Urinary bladder (tissue), 4 donors: Measurements from ENCODE around the gene ATP6V1G1. TPM values are rescaled to one million over a fixed set of nuclear protein-coding genes. Genes with fewer than 3 reads are reported as not detected.
"Not testable (repeated sequence)": the region's sequence is repeated elsewhere in the genome, so short reads cannot be mapped to it uniquely, and the experiment has no call there.

Experiments
- DNase-seq: peaks from one replicate; pipeline ENCODE4 v3.0.0-alpha.2; 2015; ENCODE audit errors: extremely low spot score
- H3K27ac ChIP-seq: one replicate; pipeline ENCODE4 v1.5.1; 2013; ENCODE audit warnings: low read depth, mild to moderate bottlenecking, moderate library complexity
- H3K36me3 ChIP-seq: one replicate; pipeline ENCODE4 v1.6.1; 2013; ENCODE audit warnings: mild to moderate bottlenecking, moderate library complexity; ENCODE audit not compliant: insufficient read depth
- H3K4me1 ChIP-seq: one replicate; pipeline ENCODE4 v1.6.1; 2013; ENCODE audit warnings: mild to moderate bottlenecking, moderate library complexity; ENCODE audit not compliant: insufficient read depth
- H3K4me3 ChIP-seq: one replicate; pipeline ENCODE4 v1.5.1; 2013; ENCODE audit warnings: low read depth, low read length
- WGBS: extraction: QIAGEN DNeasy Blood & Tissue Kit; methylation state at CpG from one replicate; pipeline ENCODE4 v1.1.7; 2013; 5-methylcytosine and 5-hydroxymethylcytosine counted together
- polyA plus RNA-seq: library from polyadenylated mRNA; stranded (reverse); fragments of 200-250 nt; gene quantifications from one replicate; pipeline ENCODE4 v1.2.3, GENCODE V29; 2013
- total RNA-seq: library from RNA; depleted of rRNA; stranded (reverse); fragments of >200 nt; gene quantifications from one replicate; pipeline ENCODE4 v1.2.3, GENCODE V29; 2014
- donor health status: healthy with polysubstance abuse.
- donor health status: healthy.

Gene ATP6V1G1
- total and polyA plus RNA-seq, 2 donors: 127 to 133 TPM

DNA sequence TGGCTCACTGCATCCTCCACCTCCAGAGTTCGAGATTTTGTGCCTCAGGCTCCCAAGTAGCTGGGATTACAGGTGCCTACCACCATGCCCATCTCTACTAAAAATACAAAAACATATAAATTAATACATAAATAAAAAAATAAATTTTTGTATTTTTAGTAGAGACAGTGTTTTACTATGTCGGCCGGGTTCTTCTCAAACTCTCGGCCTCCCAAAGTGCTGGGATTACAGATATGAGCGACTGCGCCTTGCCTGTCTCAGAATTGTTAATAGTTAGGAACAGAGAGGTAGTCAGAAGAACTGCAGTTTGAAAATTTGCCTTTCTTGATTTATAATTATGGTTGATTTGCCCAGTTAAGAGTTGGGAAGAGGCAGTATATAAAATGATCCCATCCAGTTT lies 2.8 kb downstream of the ATP6V1G1 start:
- Histone ChIP-seq H3K4me3 (no peak overlapping the region), H3K36me3 (peaks cover 3% of the 10 kb centered on the region), H3K4me1 (no peaks in the 10 kb centered on the region), H3K27ac (no peak overlapping the region)
- 89% methylated on average over 6 of the region's 6 CpGs for WGBS
- DNase-seq: no peak

DNA sequence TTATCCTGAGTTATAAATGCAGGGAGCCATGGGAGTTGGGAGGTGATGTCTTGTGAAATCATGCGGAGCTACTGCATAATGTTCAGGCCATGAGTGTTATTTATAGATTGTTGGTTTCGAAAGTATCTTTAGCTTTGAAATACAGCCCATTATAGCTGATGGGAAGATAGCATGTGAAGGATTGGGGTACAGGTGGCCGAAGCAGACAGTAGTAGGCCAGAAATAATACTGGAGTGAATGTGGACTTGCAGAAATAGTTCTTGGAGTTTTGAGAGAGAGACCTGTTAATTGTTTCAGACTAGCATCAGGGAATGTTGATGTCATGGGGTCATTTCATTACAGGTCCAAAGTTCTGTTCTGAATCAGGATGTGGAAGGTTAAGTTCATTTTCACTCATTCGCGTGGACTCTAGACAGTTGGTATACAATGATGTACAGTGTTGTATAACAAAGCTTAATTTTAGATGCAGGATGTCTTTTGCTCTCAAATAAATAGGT lies 3.8 kb downstream of the ATP6V1G1 start:
- Histone ChIP-seq H3K4me1 (no peaks in the 10 kb centered on the region), H3K4me3 (no peak overlapping the region), H3K36me3 (peaks cover 6% of the 10 kb centered on the region), H3K27ac (no peak overlapping the region)
- WGBS: 58% methylated on average over 5 of the region's 5 CpGs
- DNase-seq: no peak

GRCh38 chr9:114591849-114592248 lies 4.3 kb downstream of the ATP6V1G1 start:
- Histone ChIP-seq H3K4me1 (no peaks in the 10 kb centered on the region), H3K4me3 (no peak overlapping the region), H3K27ac (no peak overlapping the region), H3K36me3 (peaks cover 6% of the 10 kb centered on the region)
- 58% methylated on average over 1 of the region's 1 CpG for WGBS
- no peak for DNase-seq

GRCh38 chr9:114592356-114592755 lies 4.8 kb downstream of the ATP6V1G1 start:
- no peak for DNase-seq
- Histone ChIP-seq H3K27ac (no peak overlapping the region), H3K36me3 (peaks cover 6% of the 10 kb centered on the region), H3K4me1 (no peaks in the 10 kb centered on the region), H3K4me3 (no peak overlapping the region)
- 38% methylated on average over 6 of the region's 6 CpGs for WGBS

- no peaks in the 10 kb centered on the region for H3K4me1 ChIP-seq
- 98% methylated on average over 17 of the region's 17 CpGs for WGBS
- peaks cover 6% of the 10 kb centered on the region for H3K36me3 ChIP-seq
- no peak for DNase-seq
- H3K4me3 ChIP-seq: no peak overlapping the region
- no peak overlapping the region for H3K27ac ChIP-seq
These were observed 6.6 kb downstream of the ATP6V1G1 start for GRCh38 chr9:114594136-114594535.

GRCh38 chr9:114600502-114601248 lies 13.1 kb downstream of the ATP6V1G1 start:
- not testable (repeated sequence) for H3K27ac ChIP-seq, H3K36me3 ChIP-seq, H3K4me1 ChIP-seq, H3K4me3 ChIP-seq, DNase-seq
- WGBS: 94% methylated on average over 9 of the region's 9 CpGs

- not testable (repeated sequence) for DNase-seq, H3K27ac ChIP-seq
- WGBS: 95% methylated on average over 2 of the region's 2 CpGs
These were observed 14.2 kb downstream of the ATP6V1G1 start for GRCh38 chr9:114601787-114602186.

DNA sequence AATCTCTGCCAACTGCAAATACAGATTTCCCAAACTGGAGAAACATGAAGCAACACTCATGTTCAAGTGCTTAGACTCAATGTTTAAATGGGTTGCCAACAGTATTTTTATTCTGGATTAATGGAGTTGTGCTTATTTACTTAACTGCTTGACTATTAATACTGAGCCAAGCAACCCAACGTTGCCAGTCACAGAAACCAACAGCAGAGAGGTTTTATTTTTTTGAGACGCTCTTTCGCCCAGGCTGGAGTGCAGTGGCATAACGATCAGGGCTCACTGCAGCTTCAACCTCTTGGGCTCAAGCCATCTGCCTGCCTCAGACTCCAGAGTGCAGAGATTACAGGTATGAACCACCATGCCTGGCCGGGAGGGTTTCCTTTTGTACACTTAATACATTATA lies 15.1 kb downstream of the ATP6V1G1 start:
- Histone ChIP-seq H3K4me3 (no peak overlapping the region), H3K36me3 (no peaks in the 10 kb centered on the region), H3K4me1 (no peaks in the 10 kb centered on the region), H3K27ac (no peak overlapping the region)
- WGBS: 90% methylated on average over 5 of the region's 5 CpGs
- DNase-seq: no peak

More at GRCh38 chr9:114601787-114602186, 14.2 kb downstream of the ATP6V1G1 start:
- not testable (repeated sequence) for H3K4me1 ChIP-seq, H3K4me3 ChIP-seq, H3K36me3 ChIP-seq

DNA sequence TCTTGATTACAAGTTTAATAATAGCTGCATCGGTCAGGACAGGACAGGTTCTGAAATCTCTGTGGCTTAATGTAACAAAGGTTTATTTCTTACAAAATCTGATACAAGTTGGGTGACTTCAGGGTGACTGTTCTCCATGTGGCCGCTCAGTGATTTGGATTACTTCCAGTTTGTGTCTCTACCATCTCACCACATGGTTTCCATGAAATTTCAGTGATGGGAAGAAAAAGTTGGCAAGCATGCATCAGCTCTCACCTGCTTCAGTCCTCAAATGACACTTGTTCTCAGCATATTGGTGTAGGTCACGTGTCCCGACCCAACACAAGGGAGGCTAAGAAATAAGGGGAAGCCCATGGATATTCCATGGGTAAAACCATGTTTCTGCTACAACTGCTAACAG lies 15.7 kb downstream of the ATP6V1G1 start:
- Histone ChIP-seq H3K4me3 (no peak overlapping the region), H3K36me3 (no peaks in the 10 kb centered on the region), H3K27ac (no peak overlapping the region), H3K4me1 (no peaks in the 10 kb centered on the region)
- 90% methylated on average over 4 of the region's 4 CpGs for WGBS
- DNase-seq: no peak

DNA sequence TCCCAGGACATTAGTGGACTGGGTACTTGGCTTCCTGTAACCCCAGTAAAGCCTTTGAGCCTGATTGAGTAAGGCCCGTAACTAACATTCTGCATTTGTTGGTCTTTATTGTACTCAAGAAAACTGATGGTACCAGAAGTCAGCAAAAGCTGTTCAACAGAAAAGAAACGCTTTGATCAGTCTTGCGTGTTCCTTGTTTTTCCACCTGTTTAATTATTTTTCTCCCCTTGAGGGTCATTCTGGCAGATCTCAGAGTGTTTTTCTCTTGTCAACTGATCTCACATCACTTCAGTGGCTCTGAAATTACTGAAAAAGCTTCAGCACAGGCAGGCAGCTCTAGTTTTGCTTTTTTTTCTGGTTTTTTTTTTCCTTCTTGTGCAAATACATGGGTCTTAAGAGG lies 17.4 kb downstream of the ATP6V1G1 start:
- Histone ChIP-seq H3K4me3 (no peak overlapping the region), H3K4me1 (no peaks in the 10 kb centered on the region), H3K36me3 (no peaks in the 10 kb centered on the region), H3K27ac (no peak overlapping the region)
- DNase-seq: no peak
- WGBS: 96% methylated on average over 3 of the region's 3 CpGs

- Histone ChIP-seq H3K36me3 (no peaks in the 10 kb centered on the region), H3K27ac (no peak overlapping the region), H3K4me3 (no peak overlapping the region), H3K4me1 (no peaks in the 10 kb centered on the region)
- 62% methylated on average over 7 of the region's 7 CpGs for WGBS
- no peak for DNase-seq
These were observed 18.5 kb downstream of the ATP6V1G1 start for GRCh38 chr9:114606068-114606467.

DNA sequence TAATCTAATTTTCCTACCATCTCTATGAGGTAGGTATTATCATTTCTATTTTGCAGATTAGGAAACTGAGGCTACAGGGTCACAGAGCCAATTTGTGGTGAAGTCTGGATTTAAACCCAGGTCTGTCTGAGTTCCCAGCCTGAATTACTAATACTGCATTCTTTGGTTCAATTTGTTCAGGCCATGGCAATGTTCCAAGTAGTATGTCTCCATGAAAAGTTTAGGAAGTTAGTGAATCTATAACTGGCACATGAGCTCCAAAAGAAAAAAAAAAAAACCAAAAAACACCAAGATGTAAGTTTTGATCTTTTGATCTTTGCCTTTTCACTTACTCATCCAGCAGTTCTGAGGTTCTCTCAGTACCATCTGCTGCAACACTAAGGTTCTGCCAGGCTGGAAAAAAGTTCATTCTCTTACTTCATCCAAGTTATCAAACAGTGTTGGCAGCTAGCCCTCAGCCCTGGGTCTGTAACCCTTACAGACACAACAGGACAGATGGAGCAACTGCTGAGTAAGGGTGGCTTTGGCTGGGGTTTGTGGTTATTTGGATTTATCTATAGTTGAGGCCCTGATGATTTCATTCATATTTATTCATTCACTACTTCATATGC lies 19.1 kb downstream of the ATP6V1G1 start:
- no peak for DNase-seq
- H3K4me1 ChIP-seq: no peaks in the 10 kb centered on the region
- no peak overlapping the region for H3K27ac ChIP-seq
- no peak overlapping the region for H3K4me3 ChIP-seq
- no peaks in the 10 kb centered on the region for H3K36me3 ChIP-seq

GRCh38 chr9:114607671-114608524 lies 20.3 kb downstream of the ATP6V1G1 start:
- Histone ChIP-seq H3K36me3 (no peaks in the 10 kb centered on the region), H3K27ac (no peak overlapping the region), H3K4me1 (no peaks in the 10 kb centered on the region), H3K4me3 (no peak overlapping the region)
- DNase-seq: no peak
- 84% methylated on average over 6 of the region's 6 CpGs for WGBS

GRCh38 chr9:114608525-114608796 lies 20.9 kb downstream of the ATP6V1G1 start:
- DNase-seq: no peak
- Histone ChIP-seq H3K36me3 (no peaks in the 10 kb centered on the region), H3K4me1 (no peaks in the 10 kb centered on the region), H3K27ac (no peak overlapping the region), H3K4me3 (no peak overlapping the region)
- 94% methylated on average over 2 of the region's 2 CpGs for WGBS
